ENCODE measurements around the gene METRNL. TPM values are rescaled to one million over a fixed set of nuclear protein-coding genes. Genes with fewer than 3 reads are reported as not detected.

The METRNL gene
- total RNA-seq, 4 donors from 2014 or later: 25.0 to 44.4 (median 35.8) TPM

DNA sequence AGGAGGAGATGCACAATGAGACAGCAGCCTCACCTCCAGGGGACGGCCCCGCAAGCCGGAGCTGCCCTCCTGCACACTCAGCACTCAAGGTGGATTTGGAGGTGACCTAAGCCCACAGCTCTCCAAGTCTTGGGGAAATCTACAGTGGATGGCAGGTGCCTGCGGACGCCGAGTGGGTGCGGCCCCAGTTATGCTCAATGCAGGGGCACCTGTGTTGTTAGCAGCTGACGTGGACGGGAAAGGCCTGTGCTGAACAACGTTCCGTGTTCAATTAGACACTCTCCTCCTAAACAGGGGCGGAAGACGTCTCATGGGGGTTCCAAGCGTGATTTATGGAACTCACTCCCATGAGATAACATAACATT is 22.0 kb upstream of the METRNL start:
- H3K27ac ChIP-seq: no peak overlapping the region
- intact Hi-C loops (cut with DNase I; ENCODE audit: low total_unique reads): no loop called here
- DNase-seq: peak in 1 of 2 donors; percentile 13

DNA sequence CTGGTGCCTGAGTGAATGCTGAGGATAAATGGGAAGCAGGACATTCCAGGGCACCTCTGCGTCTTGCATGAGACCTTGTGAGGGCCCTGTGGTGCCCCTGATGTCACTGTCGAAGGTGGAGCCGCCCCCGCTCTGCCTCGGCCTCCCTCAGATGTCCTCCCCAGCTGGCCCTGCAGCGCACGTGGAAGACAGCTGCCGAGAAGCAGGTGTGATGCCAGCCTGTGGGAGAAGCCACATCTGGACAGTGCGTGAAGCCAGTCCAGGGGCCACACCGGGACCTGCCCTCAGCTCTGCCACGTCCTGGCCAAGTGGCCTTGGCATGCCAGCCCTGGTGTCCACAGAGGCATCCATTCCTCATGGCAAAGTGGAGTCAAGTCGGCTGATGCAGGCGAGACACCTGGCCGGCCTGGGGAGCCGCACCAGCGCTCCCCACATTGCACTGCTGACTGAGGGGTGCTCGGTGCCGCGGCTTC is 21.6 kb upstream of the METRNL start:
- Histone ChIP-seq H3K36me3 (no peaks in the 10 kb centered on the region), H3K27me3 (no peaks in the 10 kb centered on the region), H3K4me3 (no peak overlapping the region), H3K27ac (no peak overlapping the region), H3K4me1 (peaks cover 3 to 4% of the 10 kb centered on the region in 2 donors), H3K9me3 (no peaks in the 10 kb centered on the region)
- intact Hi-C loops (cut with DNase I; ENCODE audit: low total_unique reads): no loop called here
- no peak for DNase-seq
- TF ChIP-seq POLR2A (IDR thresholded peaks at IDR 0.05): no peak
- TF ChIP-seq CTCF (IDR thresholded peaks at IDR 0.05): no peak

More for the DNA sequence above, 22.0 kb upstream of the METRNL start:
- no peaks in the 10 kb centered on the region for H3K9me3 ChIP-seq
- H3K4me1 ChIP-seq: peaks cover 3 to 4% of the 10 kb centered on the region in 2 donors
- no peak overlapping the region for H3K4me3 ChIP-seq
- no peak for TF ChIP-seq POLR2A (IDR thresholded peaks at IDR 0.05)
- no peak for TF ChIP-seq CTCF (IDR thresholded peaks at IDR 0.05)
- H3K36me3 ChIP-seq: no peaks in the 10 kb centered on the region
- no peaks in the 10 kb centered on the region for H3K27me3 ChIP-seq

GRCh38 chr17:83058266-83058798 is 21.1 kb upstream of the METRNL start:
- DNase-seq: peak; percentile 13
- peaks cover 3 to 4% of the 10 kb centered on the region in 2 donors for H3K4me1 ChIP-seq
- intact Hi-C loops (cut with DNase I; ENCODE audit: low total_unique reads): no loop called here
- H3K27ac ChIP-seq: no peak overlapping the region
- no peaks in the 10 kb centered on the region for H3K27me3 ChIP-seq
- no peaks in the 10 kb centered on the region for H3K36me3 ChIP-seq
- no peaks in the 10 kb centered on the region for H3K9me3 ChIP-seq
- TF ChIP-seq CTCF (IDR thresholded peaks at IDR 0.05) (no peak), POLR2A (IDR thresholded peaks at IDR 0.05) (no peak)
- no peak overlapping the region for H3K4me3 ChIP-seq

DNA sequence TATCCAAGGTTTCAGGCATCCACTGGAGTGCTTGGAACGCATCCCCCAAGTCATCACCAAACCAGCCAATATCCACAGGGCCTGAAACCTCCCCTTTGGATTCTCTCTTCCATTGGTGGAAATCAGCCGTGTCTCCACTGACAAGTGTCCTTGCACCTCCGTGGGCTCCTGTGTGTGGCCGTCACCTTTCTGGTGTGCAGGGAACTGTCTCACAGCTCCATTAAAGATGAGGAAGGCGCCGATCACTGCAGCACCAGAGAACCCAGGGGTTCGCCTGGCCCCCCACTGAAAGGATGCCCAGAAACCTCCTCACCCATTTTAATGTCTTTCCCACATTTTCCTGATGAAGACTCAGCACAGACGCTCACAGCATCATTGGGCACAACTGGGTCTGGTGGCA is 17.8 kb upstream of the METRNL start:
- Histone ChIP-seq H3K36me3 (no peaks in the 10 kb centered on the region), H3K4me1 (no peaks in the 10 kb centered on the region), H3K27me3 (no peaks in the 10 kb centered on the region), H3K9me3 (no peaks in the 10 kb centered on the region), H3K4me3 (no peak overlapping the region), H3K27ac (no peak overlapping the region)
- TF ChIP-seq CTCF (IDR thresholded peaks at IDR 0.05) (no peak), POLR2A (IDR thresholded peaks at IDR 0.05) (no peak)
- peak in 1 of 2 donors; percentile 6 for DNase-seq
- intact Hi-C loops (cut with DNase I; ENCODE audit: low total_unique reads): no loop called here

- peak in 1 of 2 donors; percentile 10 for DNase-seq
- Histone ChIP-seq H3K27ac (no peak overlapping the region), H3K4me1 (no peaks in the 10 kb centered on the region), H3K27me3 (no peaks in the 10 kb centered on the region), H3K36me3 (no peaks in the 10 kb centered on the region), H3K4me3 (no peak overlapping the region), H3K9me3 (no peaks in the 10 kb centered on the region)
- TF ChIP-seq CTCF (IDR thresholded peaks at IDR 0.05) (no peak), POLR2A (IDR thresholded peaks at IDR 0.05) (no peak)
- intact Hi-C loops (cut with DNase I; ENCODE audit: low total_unique reads): no loop called here
Measured at GRCh38 chr17:83062011-83062817, 17.2 kb upstream of the METRNL start.

Data from uterus (tissue), 4 donors.